ENCODE results near the gene VANGL2. TPM values are rescaled to one million over a fixed set of nuclear protein-coding genes. Genes with fewer than 3 reads are reported as not detected.

The VANGL2 gene
- total RNA-seq, 1 donor from 2014 or later: 25.5 TPM

DNA sequence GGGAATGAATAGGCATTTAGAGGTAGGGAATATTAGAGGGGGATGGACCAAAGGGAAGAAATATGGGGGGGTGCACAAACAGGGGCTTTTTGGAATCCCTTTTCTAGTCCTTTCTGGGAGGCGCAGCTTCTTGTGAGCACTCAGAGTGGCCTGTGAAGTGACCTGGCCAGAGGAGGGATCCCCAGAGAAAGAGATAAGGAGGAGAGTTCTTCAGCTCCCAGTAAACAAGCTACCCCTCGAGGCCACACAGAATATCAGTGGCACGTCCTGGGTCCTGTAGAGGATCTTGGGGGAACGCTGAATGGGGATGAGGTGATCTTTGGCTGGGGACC is 19.4 kb downstream of the VANGL2 start:
- DNase-seq (ENCODE audit: low read depth) (no peak), FAIRE-seq (no peak)
- Histone ChIP-seq H4K20me1 (ENCODE audit: insufficient read depth, low read length) (no peaks in the 10 kb centered on the region), H3K27ac (ENCODE audit: low read depth, low read length) (no peak overlapping the region), H3K79me2 (ENCODE audit: insufficient read depth, low read length) (no peaks in the 10 kb centered on the region), H3K4me1 (ENCODE audit: insufficient read depth, low read length) (no peaks in the 10 kb centered on the region), H2AFZ (ENCODE audit: low read depth, low read length) (no peak overlapping the region), H3K27me3 (ENCODE audit: insufficient read depth, low read length) (no peaks in the 10 kb centered on the region), H3K9ac (ENCODE audit: low read length) (no peak overlapping the region), H3K4me2 (ENCODE audit: low read length) (no peak overlapping the region), H3K36me3 (ENCODE audit: insufficient read depth, low read length) (no peaks in the 10 kb centered on the region), H3K4me3 (ENCODE audit: insufficient read depth, low read depth, low read length) (no peak overlapping the region), H3K9me3 (ENCODE audit: insufficient read depth, low read depth, low read length) (no peaks in the 10 kb centered on the region)
- Mint-ChIP-seq H3K9me3 (ENCODE audit: unreplicated experiment) (no peaks in the 10 kb centered on the region), H3K27ac (ENCODE audit: unreplicated experiment) (no peak overlapping the region), H3K36me3 (ENCODE audit: low read depth, unreplicated experiment) (peaks cover 30% of the 10 kb centered on the region), H3K4me1 (ENCODE audit: low read depth, unreplicated experiment) (peaks cover 2% of the 10 kb centered on the region), H3K4me3 (ENCODE audit: unreplicated experiment) (no peak overlapping the region), H3K27me3 (ENCODE audit: low read depth, unreplicated experiment) (no peaks in the 10 kb centered on the region)
- TF ChIP-seq EZH2 (IDR thresholded peaks at IDR 0.05; ENCODE audit: insufficient read depth, low read length) (no peak), CTCF (IDR thresholded peaks at IDR 0.05; ENCODE audit: insufficient read depth, low read depth, low read length) (no peak)

GRCh38 chr1:160420881-160421842 is 20.8 kb downstream of the VANGL2 start:
- TF ChIP-seq EZH2 (IDR thresholded peaks at IDR 0.05; ENCODE audit: insufficient read depth, low read length) (no peak), CTCF (IDR thresholded peaks at IDR 0.05; ENCODE audit: insufficient read depth, low read depth, low read length) (no peak)
- Histone ChIP-seq H3K4me3 (ENCODE audit: insufficient read depth, low read depth, low read length) (no peak overlapping the region), H2AFZ (ENCODE audit: low read depth, low read length) (no peak overlapping the region), H3K27me3 (ENCODE audit: insufficient read depth, low read length) (no peaks in the 10 kb centered on the region), H3K9ac (ENCODE audit: low read length) (no peak overlapping the region), H3K79me2 (ENCODE audit: insufficient read depth, low read length) (no peaks in the 10 kb centered on the region), H4K20me1 (ENCODE audit: insufficient read depth, low read length) (no peaks in the 10 kb centered on the region), H3K4me2 (ENCODE audit: low read length) (no peak overlapping the region), H3K9me3 (ENCODE audit: insufficient read depth, low read depth, low read length) (no peaks in the 10 kb centered on the region), H3K36me3 (ENCODE audit: insufficient read depth, low read length) (no peaks in the 10 kb centered on the region), H3K27ac (ENCODE audit: low read depth, low read length) (no peak overlapping the region), H3K4me1 (ENCODE audit: insufficient read depth, low read length) (no peaks in the 10 kb centered on the region)
- Mint-ChIP-seq H3K4me3 (ENCODE audit: unreplicated experiment) (no peak overlapping the region), H3K9me3 (ENCODE audit: unreplicated experiment) (no peaks in the 10 kb centered on the region), H3K27me3 (ENCODE audit: low read depth, unreplicated experiment) (no peaks in the 10 kb centered on the region), H3K27ac (ENCODE audit: unreplicated experiment) (no peak overlapping the region), H3K4me1 (ENCODE audit: low read depth, unreplicated experiment) (no peaks in the 10 kb centered on the region), H3K36me3 (ENCODE audit: low read depth, unreplicated experiment) (peaks cover 35% of the 10 kb centered on the region)
- FAIRE-seq (no peak), DNase-seq (ENCODE audit: low read depth) (no peak)

DNA sequence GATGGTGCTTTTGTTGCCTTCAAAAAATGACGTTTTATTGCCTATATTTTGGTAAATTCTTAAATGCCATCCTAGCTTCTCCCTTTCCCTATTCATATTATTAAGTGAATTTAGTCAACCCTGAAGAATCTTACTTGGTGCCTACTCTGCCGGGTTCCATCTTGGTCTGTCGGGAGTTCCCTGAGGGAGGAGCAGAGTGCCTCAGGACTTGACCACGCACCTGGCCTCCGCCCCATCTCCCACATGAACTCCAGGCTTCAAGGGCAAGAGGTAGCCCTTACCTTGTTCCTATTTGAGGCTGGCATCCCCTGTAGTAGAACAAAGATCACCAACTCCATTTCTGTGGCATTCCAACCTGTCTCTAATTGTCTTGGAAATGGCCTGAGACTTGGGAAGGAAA is 21.5 kb downstream of the VANGL2 start:
- DNase-seq (ENCODE audit: low read depth) (no peak), FAIRE-seq (no peak)
- no peaks in the 10 kb centered on the region for H3K4me1 Mint-ChIP-seq (ENCODE audit: low read depth, unreplicated experiment)
- H3K9me3 Mint-ChIP-seq (ENCODE audit: unreplicated experiment): no peaks in the 10 kb centered on the region
- Histone ChIP-seq H3K36me3 (ENCODE audit: insufficient read depth, low read length) (no peaks in the 10 kb centered on the region), H3K4me2 (ENCODE audit: low read length) (no peak overlapping the region), H3K4me1 (ENCODE audit: insufficient read depth, low read length) (no peaks in the 10 kb centered on the region), H3K27me3 (ENCODE audit: insufficient read depth, low read length) (no peaks in the 10 kb centered on the region), H3K79me2 (ENCODE audit: insufficient read depth, low read length) (no peaks in the 10 kb centered on the region), H3K27ac (ENCODE audit: low read depth, low read length) (no peak overlapping the region), H3K4me3 (ENCODE audit: insufficient read depth, low read depth, low read length) (no peak overlapping the region), H4K20me1 (ENCODE audit: insufficient read depth, low read length) (no peaks in the 10 kb centered on the region), H3K9me3 (ENCODE audit: insufficient read depth, low read depth, low read length) (no peaks in the 10 kb centered on the region), H3K9ac (ENCODE audit: low read length) (no peak overlapping the region), H2AFZ (ENCODE audit: low read depth, low read length) (no peak overlapping the region)
- no peaks in the 10 kb centered on the region for H3K27me3 Mint-ChIP-seq (ENCODE audit: low read depth, unreplicated experiment)
- H3K4me3 Mint-ChIP-seq (ENCODE audit: unreplicated experiment): no peak overlapping the region
- TF ChIP-seq EZH2 (IDR thresholded peaks at IDR 0.05; ENCODE audit: insufficient read depth, low read length): no peak
- no peak for TF ChIP-seq CTCF (IDR thresholded peaks at IDR 0.05; ENCODE audit: insufficient read depth, low read depth, low read length)
- H3K36me3 Mint-ChIP-seq (ENCODE audit: low read depth, unreplicated experiment): peaks cover 37% of the 10 kb centered on the region
- H3K27ac Mint-ChIP-seq (ENCODE audit: unreplicated experiment): no peak overlapping the region

All from astrocyte (in vitro differentiated cells and primary cell).